ENCODE measurements around the gene ZFAND6. TPM values are rescaled to one million over a fixed set of nuclear protein-coding genes. Genes with fewer than 3 reads are reported as not detected.

Gene ZFAND6
- total and polyA plus RNA-seq, 2 donors (not counting 1 experiment from before 2014, with no cell fraction given): 125 to 325 TPM

GRCh38 chr15:80138961-80139360 is 79.5 kb downstream of the ZFAND6 start:
- Histone ChIP-seq H3K4me1 (ENCODE audit: control insufficient read depth, extremely low read depth, insufficient read depth, low read length) (no peaks in the 10 kb centered on the region), H3K79me2 (ENCODE audit: control insufficient read depth, insufficient read depth, low read length) (no peaks in the 10 kb centered on the region), H3K4me2 (ENCODE audit: extremely low read depth, insufficient read depth, low read length) (no peak overlapping the region), H3K27ac (ENCODE audit: insufficient read depth, low read length) (no peak overlapping the region), H2AFZ (ENCODE audit: low read length) (no peak overlapping the region), H3K36me3 (ENCODE audit: control insufficient read depth, insufficient read depth, low read length) (peaks cover 2% of the 10 kb centered on the region), H3K4me3 (replicated peaks in 1 of 4; ENCODE audit: control extremely low read depth in 1 of 4, insufficient read depth in 1 of 4, low read depth in 3 of 4, low read length in 4 of 4) (no peak overlapping the region), H3K9ac (ENCODE audit: insufficient read depth, low read length) (no peak overlapping the region), H3K27me3 (ENCODE audit: control insufficient read depth, insufficient read depth, low read length) (no peaks in the 10 kb centered on the region), H4K20me1 (ENCODE audit: control insufficient read depth, extremely low read depth, insufficient read depth, low read length) (no peaks in the 10 kb centered on the region), H3K9me3 (ENCODE audit: control insufficient read depth, insufficient read depth, low read depth, low read length) (no peaks in the 10 kb centered on the region)
- no peak for TF ChIP-seq EZH2 (IDR thresholded peaks at IDR 0.05; ENCODE audit: low read length, missing control alignments)
- no peak for TF ChIP-seq CTCF (conservative IDR thresholded peaks at IDR 0.05 in 1 of 2, IDR thresholded peaks at IDR 0.05 in 1 of 2; ENCODE audit: low read depth in 1 of 2, low read length in 2 of 2)
- no peak for DNase-seq (ENCODE audit: low read depth in 2 of 2)

DNA sequence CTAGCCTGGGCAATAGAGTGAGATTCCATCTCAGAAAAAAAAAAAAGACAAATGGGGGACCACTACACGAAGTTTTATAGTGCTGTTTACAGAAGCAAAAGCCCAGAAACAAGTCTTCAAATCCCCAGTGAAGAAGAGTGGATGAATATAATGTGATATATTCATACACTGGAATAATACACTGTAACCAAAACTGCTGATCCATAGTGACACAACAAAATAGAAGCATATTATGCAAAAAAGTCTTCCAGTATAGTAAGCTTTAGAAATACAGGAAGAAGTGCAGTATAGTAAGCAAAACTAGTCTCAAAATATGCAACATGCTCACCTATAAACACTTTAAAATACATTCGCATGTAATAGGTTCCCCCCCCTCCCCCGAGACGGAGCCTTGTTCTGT is 81.4 kb downstream of the ZFAND6 start:
- no peaks in the 10 kb centered on the region for H4K20me1 ChIP-seq (ENCODE audit: control insufficient read depth, extremely low read depth, insufficient read depth, low read length)
- no peaks in the 10 kb centered on the region for H3K4me1 ChIP-seq (ENCODE audit: control insufficient read depth, extremely low read depth, insufficient read depth, low read length)
- no peak overlapping the region for H3K9ac ChIP-seq (ENCODE audit: insufficient read depth, low read length)
- H2AFZ ChIP-seq (ENCODE audit: low read length): no peak overlapping the region
- H3K36me3 ChIP-seq (ENCODE audit: control insufficient read depth, insufficient read depth, low read length): peaks cover 2% of the 10 kb centered on the region
- H3K27ac ChIP-seq (ENCODE audit: insufficient read depth, low read length): no peak overlapping the region
- no peak for TF ChIP-seq CTCF (conservative IDR thresholded peaks at IDR 0.05 in 1 of 2, IDR thresholded peaks at IDR 0.05 in 1 of 2; ENCODE audit: low read depth in 1 of 2, low read length in 2 of 2)
- TF ChIP-seq EZH2 (IDR thresholded peaks at IDR 0.05; ENCODE audit: low read length, missing control alignments): no peak
- no peak overlapping the region for H3K4me3 ChIP-seq (replicated peaks in 1 of 4; ENCODE audit: control extremely low read depth in 1 of 4, insufficient read depth in 1 of 4, low read depth in 3 of 4, low read length in 4 of 4)
- H3K27me3 ChIP-seq (ENCODE audit: control insufficient read depth, insufficient read depth, low read length): no peaks in the 10 kb centered on the region
- H3K9me3 ChIP-seq (ENCODE audit: control insufficient read depth, insufficient read depth, low read depth, low read length): no peaks in the 10 kb centered on the region
- H3K79me2 ChIP-seq (ENCODE audit: control insufficient read depth, insufficient read depth, low read length): no peaks in the 10 kb centered on the region
- no peak overlapping the region for H3K4me2 ChIP-seq (ENCODE audit: extremely low read depth, insufficient read depth, low read length)
- no peak for DNase-seq (ENCODE audit: low read depth in 2 of 2)

GRCh38 chr15:80141916-80142598 is 82.6 kb downstream of the ZFAND6 start:
- TF ChIP-seq EZH2 (IDR thresholded peaks at IDR 0.05; ENCODE audit: low read length, missing control alignments) (no peak), CTCF (conservative IDR thresholded peaks at IDR 0.05 in 1 of 2, IDR thresholded peaks at IDR 0.05 in 1 of 2; ENCODE audit: low read depth in 1 of 2, low read length in 2 of 2) (no peak)
- Histone ChIP-seq H3K27ac (ENCODE audit: insufficient read depth, low read length) (no peak overlapping the region), H3K9me3 (ENCODE audit: control insufficient read depth, insufficient read depth, low read depth, low read length) (no peaks in the 10 kb centered on the region), H4K20me1 (ENCODE audit: control insufficient read depth, extremely low read depth, insufficient read depth, low read length) (no peaks in the 10 kb centered on the region), H3K9ac (ENCODE audit: insufficient read depth, low read length) (no peak overlapping the region), H3K4me3 (replicated peaks in 1 of 4; ENCODE audit: control extremely low read depth in 1 of 4, insufficient read depth in 1 of 4, low read depth in 3 of 4, low read length in 4 of 4) (no peak overlapping the region), H3K27me3 (ENCODE audit: control insufficient read depth, insufficient read depth, low read length) (no peaks in the 10 kb centered on the region), H3K79me2 (ENCODE audit: control insufficient read depth, insufficient read depth, low read length) (no peaks in the 10 kb centered on the region), H3K36me3 (ENCODE audit: control insufficient read depth, insufficient read depth, low read length) (no peaks in the 10 kb centered on the region), H2AFZ (ENCODE audit: low read length) (no peak overlapping the region), H3K4me2 (ENCODE audit: extremely low read depth, insufficient read depth, low read length) (no peak overlapping the region), H3K4me1 (ENCODE audit: control insufficient read depth, extremely low read depth, insufficient read depth, low read length) (no peaks in the 10 kb centered on the region)
- DNase-seq (ENCODE audit: low read depth in 2 of 2): no peak
